NCI-H2171 (cell line): ENCODE measurements around the gene C8A.

Source experiments
- DNase-seq: peaks from one replicate; lab custom pipeline; 2025; lab: John Stamatoyannopoulos, UW

C8A gene

DNA sequence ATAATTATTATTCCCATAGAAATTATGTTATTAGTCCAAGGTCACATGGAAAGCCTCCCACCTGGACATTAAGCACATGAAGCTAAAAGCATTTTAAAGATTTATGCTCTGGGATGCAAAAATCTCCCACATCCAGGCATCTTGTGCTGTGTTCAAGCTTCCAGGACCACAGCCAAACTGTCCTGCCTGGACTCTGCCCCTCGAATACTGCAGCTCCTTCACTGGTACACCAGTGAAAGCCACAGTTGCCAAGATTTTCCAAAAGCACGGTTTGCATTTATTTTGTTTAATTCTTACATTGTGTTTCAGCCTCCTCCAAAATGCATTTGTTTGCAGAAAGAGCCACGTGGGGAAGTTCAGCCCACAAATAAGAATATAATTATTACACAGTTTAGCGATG lies 72.6 kb downstream of the C8A start:
- DNase-seq: no peak

GRCh38 chr1:56927986-56928385 lies 73.4 kb downstream of the C8A start:
- DNase-seq: no peak

GRCh38 chr1:56929492-56929891 lies 74.9 kb downstream of the C8A start:
- no peak for DNase-seq

DNA sequence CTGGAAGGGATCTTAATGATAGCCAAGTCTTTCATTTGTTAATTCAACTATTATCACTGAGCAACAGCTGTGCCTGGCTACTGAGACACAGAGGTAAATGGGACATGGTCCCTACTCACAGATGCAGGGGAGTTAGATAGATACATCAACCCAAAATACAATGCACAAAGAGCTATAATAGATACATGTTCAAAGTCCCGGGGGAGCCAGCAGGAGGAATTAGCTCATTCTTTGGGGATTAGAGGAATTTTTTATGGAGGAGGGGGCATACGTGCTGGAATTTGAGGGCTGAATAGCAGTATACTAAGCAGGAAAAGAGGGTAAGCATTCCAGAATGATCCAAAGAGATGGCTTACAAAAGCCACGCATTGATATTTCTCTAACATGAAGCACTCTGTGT lies 76.6 kb downstream of the C8A start:
- DNase-seq: no peak

GRCh38 chr1:56931686-56932085 lies 77.1 kb downstream of the C8A start:
- DNase-seq: no peak

DNA sequence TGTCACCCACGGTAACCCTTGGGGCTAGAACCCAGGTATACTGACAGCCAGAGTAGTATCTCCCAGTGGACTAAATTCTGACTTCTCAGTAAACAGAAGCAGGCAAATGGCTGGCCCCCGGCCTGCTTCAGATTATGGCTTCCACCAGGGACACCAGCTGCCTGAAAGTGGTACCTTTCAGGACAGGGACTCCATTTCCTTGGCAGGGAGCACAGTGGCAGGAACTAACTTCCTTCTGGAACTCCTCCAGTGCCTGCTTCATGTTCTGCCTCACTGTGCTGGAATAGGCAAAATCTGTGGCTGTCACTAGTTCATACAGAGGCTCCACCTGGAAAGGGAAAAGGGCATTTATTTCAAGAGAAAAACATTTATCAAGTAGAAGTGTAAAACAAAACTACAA lies 78.6 kb downstream of the C8A start:
- DNase-seq: no peak

DNA sequence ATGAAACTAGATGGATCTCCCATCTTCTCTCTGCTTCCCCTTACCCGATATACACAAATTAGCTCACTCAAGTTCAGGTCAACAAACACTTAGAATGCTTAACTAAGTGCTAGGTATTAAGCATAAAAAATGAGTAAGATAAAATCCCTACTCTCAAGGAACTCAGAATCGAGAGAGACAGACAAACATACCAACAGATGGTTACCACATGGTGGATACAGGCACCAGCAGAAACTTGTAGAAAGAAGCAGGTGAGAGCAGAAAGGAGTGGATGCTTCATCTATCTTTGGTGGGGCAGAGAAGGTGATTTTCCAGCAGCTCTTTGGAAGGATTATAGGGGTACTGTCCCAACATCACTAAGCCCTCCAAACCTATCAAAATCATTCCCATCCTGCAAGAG lies 79.0 kb downstream of the C8A start:
- no peak for DNase-seq

- no peak for DNase-seq
These were observed 79.9 kb downstream of the C8A start for GRCh38 chr1:56934430-56935060.

DNA sequence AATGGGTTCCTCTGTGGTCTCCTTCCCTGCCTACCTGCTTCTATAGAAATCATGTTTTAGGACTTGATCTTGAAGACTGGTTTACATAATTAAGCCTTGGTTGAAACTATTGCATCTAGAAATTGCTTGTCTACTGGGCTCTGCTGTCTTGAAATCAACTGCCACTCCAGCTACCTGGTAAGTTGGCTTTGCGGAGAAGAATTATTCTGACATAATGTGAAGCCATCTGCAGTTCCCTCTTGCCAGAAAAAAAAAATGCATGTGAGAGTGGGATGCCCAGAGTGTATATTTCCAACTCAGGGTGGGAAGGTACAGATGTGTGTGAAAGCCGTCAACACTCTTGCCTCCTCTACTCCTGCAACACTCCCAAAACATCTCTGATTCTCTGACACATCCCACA lies 84.0 kb downstream of the C8A start:
- DNase-seq: peak; percentile 33

- DNase-seq: no peak
These were observed 84.6 kb downstream of the C8A start for GRCh38 chr1:56939209-56939608.

GRCh38 chr1:56940039-56940438 lies 85.4 kb downstream of the C8A start:
- no peak for DNase-seq

DNA sequence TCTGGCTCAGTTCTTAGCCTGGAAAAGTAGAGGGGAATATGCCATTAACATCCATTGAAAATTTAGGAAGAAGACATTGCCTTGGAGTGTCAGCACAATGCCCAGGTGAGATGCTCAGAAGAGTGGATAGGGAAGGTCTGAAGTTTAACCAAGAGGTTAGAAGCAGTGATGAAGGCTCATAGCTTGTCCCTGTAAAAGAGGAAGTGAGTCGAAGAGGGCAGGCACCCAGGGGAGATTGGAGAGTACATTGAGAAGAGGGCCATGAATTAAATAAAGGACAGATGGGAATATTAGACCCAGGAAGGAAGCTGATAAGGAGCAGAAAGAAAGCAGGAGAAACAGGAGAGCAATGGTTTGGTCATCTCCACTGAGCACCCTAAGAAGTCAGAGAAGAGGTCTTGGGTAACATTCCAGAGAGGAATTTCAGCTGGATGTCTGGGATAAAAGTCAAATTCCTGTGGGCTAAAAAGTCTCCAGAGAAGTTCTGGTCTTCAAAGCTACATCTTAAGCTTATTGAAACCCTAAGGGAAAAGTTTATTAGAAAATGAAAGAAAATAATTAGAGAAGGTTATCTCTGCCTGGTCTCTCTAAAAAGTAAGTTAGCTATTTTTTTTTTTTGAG lies 93.9 kb downstream of the C8A start:
- DNase-seq: no peak

- no peak for DNase-seq
These were observed 97.9 kb downstream of the C8A start for GRCh38 chr1:56952501-56952900.

DNA sequence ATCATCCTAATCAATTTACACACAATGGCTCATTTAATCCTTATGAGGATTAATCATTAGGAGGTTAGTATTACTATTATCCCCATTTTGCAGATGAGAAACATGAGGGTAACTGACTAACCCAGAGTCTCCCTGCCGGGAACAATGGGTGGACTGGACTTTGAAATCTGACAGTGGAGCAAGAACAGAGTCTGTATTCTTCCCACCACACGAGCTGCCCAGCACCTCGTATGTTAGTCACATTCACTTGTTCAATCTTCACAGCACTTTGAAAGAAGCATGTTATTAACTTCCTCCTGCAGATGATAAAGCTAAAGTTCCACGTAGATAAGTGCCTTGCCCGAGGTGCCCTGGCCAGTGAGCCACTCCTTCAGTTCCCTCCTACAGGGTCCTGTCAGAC lies 98.8 kb downstream of the C8A start:
- no peak for DNase-seq

- no peak for DNase-seq
These were observed 100.1 kb downstream of the C8A start for GRCh38 chr1:56954664-56955063.

DNA sequence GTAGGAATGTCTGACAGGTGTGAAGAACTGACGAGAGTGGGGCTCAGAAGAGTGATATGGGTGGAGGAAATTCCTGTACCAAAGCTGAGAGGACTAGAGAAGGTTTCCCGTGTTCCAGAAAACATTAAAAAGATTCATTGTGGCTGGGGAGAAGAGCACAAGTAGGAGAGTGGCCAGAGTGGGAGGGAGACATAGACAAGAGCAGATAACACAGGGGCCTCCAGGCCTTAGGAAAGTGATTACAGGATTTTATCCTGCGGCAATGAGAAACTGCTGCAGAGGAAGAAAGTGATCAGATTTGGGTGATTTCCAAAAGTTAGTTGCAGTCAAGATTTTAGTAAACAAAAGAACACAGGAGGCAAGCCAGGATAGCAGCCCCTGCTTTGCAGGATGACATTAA lies 103.3 kb downstream of the C8A start:
- no peak for DNase-seq

DNA sequence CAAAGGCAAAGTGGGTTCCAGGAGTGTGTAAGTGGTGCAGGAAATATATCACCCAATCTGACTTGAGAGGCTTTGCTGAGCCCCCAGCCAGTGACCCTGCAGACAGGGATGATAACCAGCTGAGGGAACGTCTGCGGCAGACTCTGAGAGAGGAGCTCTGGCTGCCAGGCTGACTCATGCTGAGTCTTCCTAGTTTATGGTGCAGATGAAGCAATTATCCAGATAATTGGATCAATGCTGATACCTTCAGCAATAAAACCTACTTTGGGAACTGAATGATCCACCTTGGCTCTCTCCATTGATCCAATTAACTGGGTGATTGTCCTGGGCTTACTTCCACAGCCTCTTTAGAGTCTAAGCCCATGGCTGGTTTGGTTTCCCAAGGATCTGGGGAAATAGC lies 103.9 kb downstream of the C8A start:
- DNase-seq: no peak

GRCh38 chr1:56961426-56961825 lies 106.8 kb downstream of the C8A start:
- no peak for DNase-seq

GRCh38 chr1:56963667-56964066 lies 109.1 kb downstream of the C8A start:
- no peak for DNase-seq

- DNase-seq: no peak
These were observed 109.9 kb downstream of the C8A start for GRCh38 chr1:56964349-56965017.

DNA sequence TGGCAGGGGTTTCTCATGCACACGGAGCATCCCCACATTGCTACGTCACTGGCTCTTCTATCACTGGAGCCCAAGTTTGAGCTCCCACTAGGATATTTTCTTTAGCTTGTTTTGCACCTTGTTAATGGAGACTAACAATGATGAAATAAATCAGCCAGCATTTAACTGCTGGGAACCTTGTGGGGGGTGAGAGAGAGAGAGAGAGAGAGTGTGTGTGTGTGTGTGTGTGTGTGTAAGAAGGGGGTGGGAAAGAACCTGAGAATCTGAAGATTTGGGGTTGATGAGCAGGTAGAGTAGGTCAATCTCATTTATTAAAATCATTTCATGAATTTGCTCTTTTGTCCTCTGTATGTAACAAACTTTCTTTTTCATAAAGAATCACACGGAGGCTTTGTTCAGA lies 110.6 kb downstream of the C8A start:
- no peak for DNase-seq

DNA sequence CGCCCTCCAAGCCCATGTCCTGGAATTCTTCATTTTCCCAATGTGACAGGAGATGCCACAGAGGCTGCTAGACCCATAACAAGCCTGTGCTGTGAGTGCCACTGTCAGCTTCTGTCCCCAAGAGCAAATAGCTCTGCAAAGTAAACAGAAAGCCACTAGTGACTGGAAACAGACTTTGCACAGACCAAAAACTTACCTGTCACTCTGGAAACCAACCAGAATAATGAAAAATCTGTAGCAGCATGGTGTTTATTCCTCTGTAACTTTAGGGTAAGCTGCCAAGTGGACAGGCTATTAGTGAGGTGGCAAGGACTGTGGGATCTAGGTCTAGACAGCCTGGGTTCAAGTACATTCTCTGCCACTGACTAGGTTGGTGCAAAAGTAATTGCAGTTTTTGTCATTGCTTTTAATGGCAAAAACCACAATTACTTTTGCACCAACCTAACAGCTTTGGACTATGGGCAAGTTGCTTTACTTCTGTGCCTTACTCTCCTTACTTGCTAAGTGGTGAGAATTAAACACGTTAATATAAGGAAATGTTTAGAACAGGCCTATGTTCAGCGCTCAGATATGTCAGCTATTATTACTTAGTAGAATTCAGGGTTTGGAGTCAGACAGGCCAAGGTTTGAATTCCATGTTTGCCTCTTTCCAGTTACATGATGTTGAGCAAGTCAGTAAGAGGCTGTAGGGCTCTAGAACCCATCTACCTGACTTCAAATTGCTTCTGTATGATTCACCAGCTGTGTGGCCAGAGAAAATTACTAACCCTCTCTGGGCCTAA lies 111.5 kb downstream of the C8A start, which contains the start of gene C8B:
Gene C8B, minus strand, starts transcription at position 100 of the 782 bp plus-strand sequence. Its CDS starts 67 bp downstream, at position 33.
- no peak for DNase-seq

GRCh38 chr1:56966698-56966999 lies 112.1 kb downstream of the C8A start:
- no peak for DNase-seq
